H1 (cell line): ENCODE results near the gene FLRT1. TPM values are rescaled to one million over a fixed set of nuclear protein-coding genes. Genes with fewer than 3 reads are reported as not detected.

Experiments used
- CTCF ChIA-PET: fragments of 300-600 bp; sonication (Branson Sonifier 250); formaldehyde crosslinking; loops from one replicate; lab custom pipeline; 2021; ENCODE audit not compliant: partially characterized antibody; lab: Charles Lee
- POLR2A ChIA-PET: fragments of 300-600 bp; sonication (Branson Sonifier 250); formaldehyde crosslinking; loops from one replicate; lab custom pipeline; 2021; ENCODE audit warnings: inconsistent platforms; ENCODE audit not compliant: partially characterized antibody; lab: Charles Lee
- DNase-seq, 2 experiments: peaks; one replicate each; pipeline versions ENCODE4 v3.0.0 to v3.0.0-alpha.2; 2010 to 2022; ENCODE audit warnings: low spot score in 2 of 2, low read depth in 1 of 2, mixed read lengths in 1 of 2
- FAIRE-seq: peaks from 2 replicates; lab custom pipeline; 2011; peaks lifted over from hg19 to GRCh38; lab: Jason Lieb, UNC
- H2AFZ ChIP-seq: 2 replicates; pipeline ENCODE4 v1.8.1; 2012; ENCODE audit warnings: low read length, inconsistent platforms
- H2AK5ac ChIP-seq: 2 replicates; pipeline ENCODE4 v1.6.1; 2013; ENCODE audit warnings: low read depth, low read length
- H2BK120ac ChIP-seq: replicated peaks from 2 replicates; pipeline ENCODE3; 2013; ENCODE audit warnings: low read depth, low read length, inconsistent platforms
- H2BK12ac ChIP-seq: 2 replicates; pipeline ENCODE4 v1.6.1; 2013; ENCODE audit warnings: low read depth, low read length
- H2BK15ac ChIP-seq: 2 replicates; pipeline ENCODE4 v1.6.1; 2013; ENCODE audit warnings: low read length
- H2BK20ac ChIP-seq: 2 replicates; pipeline ENCODE4 v1.6.1; 2013; ENCODE audit warnings: low read length
- H2BK5ac ChIP-seq: 2 replicates; pipeline ENCODE4 v1.6.1; 2013; ENCODE audit warnings: low read depth, low read length
- H3K14ac ChIP-seq: 2 replicates; pipeline ENCODE4 v1.6.1; 2013; ENCODE audit warnings: inconsistent platforms; ENCODE audit not compliant: insufficient read length
- H3K18ac ChIP-seq: 2 replicates; pipeline ENCODE4 v1.6.1; 2013; ENCODE audit warnings: low read length; ENCODE audit errors: extremely low read depth
- H3K23ac ChIP-seq: 2 replicates; pipeline ENCODE4 v1.6.1; 2013; ENCODE audit warnings: inconsistent platforms; ENCODE audit not compliant: insufficient read length
- H3K23me2 ChIP-seq: 2 replicates; pipeline ENCODE4 v1.6.1; 2013; ENCODE audit warnings: low read depth, low read length
- H3K27ac ChIP-seq: 2 replicates; pipeline ENCODE4 v1.6.1; 2011; ENCODE audit warnings: low read depth, low read length, inconsistent platforms
- H3K27me3 ChIP-seq, 4 experiments: replicated peaks in 1 of 4; 1 replicate in 1 of 4; 2 replicates in 3 of 4; pipeline versions ENCODE4 v1.6.1 to v1.8.1; 2011 to 2013; ENCODE audit warnings: low read length in 3 of 4, mild to moderate bottlenecking in 3 of 4, inconsistent platforms in 2 of 4, mixed read lengths in 2 of 4, moderate library complexity in 1 of 4; ENCODE audit not compliant: control insufficient read depth in 3 of 4, insufficient read depth in 3 of 4; ENCODE audit errors: extremely low read depth in 1 of 4
- H3K36me3 ChIP-seq, 4 experiments: 2 replicates each; pipeline versions ENCODE4 v1.6.1 to v1.8.1; 2011 to 2013; ENCODE audit warnings: mild to moderate bottlenecking in 4 of 4, low read length in 3 of 4, moderate library complexity in 2 of 4, control low read depth in 1 of 4, inconsistent platforms in 1 of 4; ENCODE audit not compliant: insufficient read depth in 4 of 4, control insufficient read depth in 2 of 4
- H3K4ac ChIP-seq: replicated peaks from 2 replicates; pipeline ENCODE3; 2013; ENCODE audit warnings: low read length, low read depth, mixed read lengths, inconsistent platforms; ENCODE audit not compliant: insufficient read length
- H3K4me1 ChIP-seq, 4 experiments: replicated peaks in 1 of 4; 1 replicate in 1 of 4; 2 replicates in 3 of 4; pipeline versions ENCODE4 v1.6.1 to v1.8.1; 2011 to 2013; ENCODE audit warnings: low read length in 3 of 4, inconsistent platforms in 2 of 4, mixed read lengths in 1 of 4; ENCODE audit not compliant: insufficient read depth in 4 of 4, control insufficient read depth in 3 of 4
- H3K4me2 ChIP-seq, 2 experiments: 2 replicates each; pipeline versions ENCODE4 v1.6.1 to v1.8.1; 2011 to 2013; ENCODE audit warnings: low read depth in 2 of 2, low read length in 2 of 2, control low read depth in 1 of 2, inconsistent platforms in 1 of 2, mild to moderate bottlenecking in 1 of 2; ENCODE audit not compliant: insufficient read depth in 1 of 2
- H3K4me3 ChIP-seq, 4 experiments: fragments of 200-600, 300-600 bp in 1 of 4; sonication (generic), shearing (Covaris generic), sonication (Bioruptor Twin) in 1 of 4; 2 replicates each; pipeline versions ENCODE4 v1.5.1 to v1.8.1; 2011 to 2016; ENCODE audit warnings: low read length in 4 of 4, low read depth in 3 of 4, control low read depth in 2 of 4, inconsistent platforms in 2 of 4, mild to moderate bottlenecking in 2 of 4, mixed read lengths in 1 of 4, moderate library complexity in 1 of 4; ENCODE audit not compliant: insufficient read depth in 2 of 4; ENCODE audit errors: extremely low read depth in 1 of 4
- H3K56ac ChIP-seq: replicated peaks from 2 replicates; pipeline ENCODE3; 2013; ENCODE audit warnings: low read depth, mild to moderate bottlenecking, mixed read lengths, low read length, inconsistent platforms; ENCODE audit not compliant: insufficient read length
- H3K79me1 ChIP-seq: 2 replicates; pipeline ENCODE4 v1.6.1; 2013; ENCODE audit warnings: low read depth, low read length, control low read depth
- H3K79me2 ChIP-seq, 2 experiments: 2 replicates each; pipeline versions ENCODE4 v1.6.1 to v1.8.1; 2012 to 2013; ENCODE audit warnings: low read length in 2 of 2, mild to moderate bottlenecking in 2 of 2, inconsistent platforms in 1 of 2; ENCODE audit not compliant: insufficient read depth in 2 of 2, control insufficient read depth in 1 of 2
- H3K9ac ChIP-seq, 4 experiments: replicated peaks in 1 of 4; 1 replicate in 1 of 4; 2 replicates in 3 of 4; pipeline versions ENCODE4 v1.6.1 to v1.8.1; 2011 to 2013; ENCODE audit warnings: low read depth in 3 of 4, low read length in 3 of 4, control low read depth in 2 of 4, mild to moderate bottlenecking in 2 of 4, moderate library complexity in 2 of 4, inconsistent platforms in 1 of 4; ENCODE audit errors: extremely low read depth in 1 of 4
- H3K9me3 ChIP-seq, 2 experiments: 2 replicates each; pipeline versions ENCODE4 v1.6.1 to v1.8.1; 2012 to 2013; ENCODE audit warnings: mild to moderate bottlenecking in 2 of 2, moderate library complexity in 2 of 2, control low read depth in 1 of 2, inconsistent platforms in 1 of 2, low read depth in 1 of 2, low read length in 1 of 2, mixed read lengths in 1 of 2; ENCODE audit not compliant: insufficient read depth in 2 of 2
- H4K20me1 ChIP-seq, 2 experiments: replicated peaks in 1 of 2; 2 replicates each; pipeline versions ENCODE3 to v1.8.1; 2011 to 2013; ENCODE audit warnings: inconsistent platforms in 2 of 2, low read length in 2 of 2, mild to moderate bottlenecking in 1 of 2; ENCODE audit not compliant: insufficient read depth in 2 of 2, control insufficient read depth in 1 of 2
- H4K5ac ChIP-seq: 2 replicates; pipeline ENCODE4 v1.6.1; 2013; ENCODE audit warnings: low read length, low read depth, mixed read lengths, inconsistent platforms; ENCODE audit not compliant: insufficient read length
- H4K8ac ChIP-seq: 2 replicates; pipeline ENCODE4 v1.8.0; 2013; ENCODE audit warnings: mild to moderate bottlenecking, moderate library complexity, low read length, inconsistent platforms; ENCODE audit not compliant: insufficient read depth; ENCODE audit errors: extremely low read depth
- H4K91ac ChIP-seq: replicated peaks from 2 replicates; pipeline ENCODE3; 2013; ENCODE audit warnings: low read length, mixed read lengths, inconsistent platforms; ENCODE audit not compliant: insufficient read length
- CTBP2 ChIP-seq: IDR thresholded peaks from 2 replicates; pipeline ENCODE4 v1.7.0; 2011; ENCODE audit warnings: borderline replicate concordance, mild to moderate bottlenecking, moderate library complexity, mixed read lengths, low read length; ENCODE audit not compliant: insufficient read depth, insufficient read length
- EP300 ChIP-seq, 2 experiments: IDR thresholded peaks; 1 replicate in 1 of 2; 2 replicates in 1 of 2; pipeline ENCODE4 v1.6.1; 2011 to 2012; ENCODE audit warnings: low read depth in 2 of 2, low read length in 2 of 2, mild to moderate bottlenecking in 2 of 2, borderline replicate concordance in 1 of 2, inconsistent platforms in 1 of 2, moderate library complexity in 1 of 2
- RXRA ChIP-seq: IDR thresholded peaks from 2 replicates; pipeline ENCODE4 v1.6.1; 2011; ENCODE audit warnings: low read depth, mild to moderate bottlenecking, low read length, moderate library complexity; ENCODE audit not compliant: insufficient read depth
- SIN3A ChIP-seq, 2 experiments: IDR thresholded peaks in 1 of 2; conservative IDR thresholded peaks in 1 of 2; 2 replicates each; pipeline ENCODE4 v1.6.1; 2011 to 2012; ENCODE audit warnings: low read length in 2 of 2, improper control_type of control experiment in 1 of 2, low read depth in 1 of 2, mild to moderate bottlenecking in 1 of 2
- SIRT6 ChIP-seq: IDR thresholded peaks from one replicate; pipeline ENCODE4 v1.7.1; 2012; ENCODE audit warnings: low read length, inconsistent platforms
- SUZ12 ChIP-seq: fragments of 200-600 bp; sonication (generic); IDR thresholded peaks from 2 replicates; pipeline ENCODE4 v1.6.1; 2012; ENCODE audit warnings: mild to moderate bottlenecking, inconsistent platforms, low read length, moderate library complexity, mixed read lengths
- TAF7 ChIP-seq: optimal IDR thresholded peaks from 2 replicates; pipeline ENCODE3; 2011; ENCODE audit warnings: low read depth, mild to moderate bottlenecking, inconsistent platforms, low read length, moderate library complexity, borderline replicate concordance
- WGBS, 2 experiments: shearing (Covaris generic) in 1 of 2; methylation state at CpG; one replicate each; pipeline versions ENCODE4 v1.1.6 to v1.1.7; 2013 to 2015; ENCODE audit warnings: low lambda C conversion rate in 2 of 2, mixed read lengths in 2 of 2, inconsistent platforms in 1 of 2, low coverage in 1 of 2, missing lambda C conversion rate in 1 of 2; ENCODE audit not compliant: insufficient replicate concordance in 2 of 2, insufficient coverage in 1 of 2, insufficient read length in 1 of 2; ENCODE audit errors: extremely low coverage in 1 of 2, missing lambda C conversion rate in 1 of 2; 5-methylcytosine and 5-hydroxymethylcytosine counted together
- polyA plus RNA-seq, 7 experiments: library from polyadenylated mRNA; depleted of rRNA in 3 of 7; stranded (reverse) in 5 of 7; unstranded in 2 of 7; fragments of >200 nt in 5 of 7; fragments of 200-250 nt in 2 of 7; gene quantifications; 1 replicate in 5 of 7; 2 replicates in 1 of 7; 4 replicates in 1 of 7; pipeline versions ENCODE4 v1.2.1 to v1.2.3, GENCODE V29; 2011 to 2013; ENCODE audit warnings: missing spikeins in 2 of 7, mixed read lengths in 2 of 7
- total RNA-seq: library from RNA; stranded (reverse); fragmentation: NEBNext Ultra II Directional; extraction: Animal tissue kit (Norgen Biotek cat#: 25700); gene quantifications from 2 replicates; pipeline ENCODE4 v1.2.1, GENCODE V29; 2021

The FLRT1 gene
- total and polyA plus RNA-seq, 2 of the 8 experiments (the other 6 are each of a cell fraction or from before 2014, with no cell fraction given) = 0.14 to 0.28 TPM

GRCh38 chr11:64027651-64028397 lies 7.9 kb upstream of the FLRT1 start:
- Histone ChIP-seq H2BK120ac (peak overlapping the region; percentile 16), H3K27ac (0 out of 2 replicates have a peak overlapping the region, but pooled peaks have one; percentile 36), H3K9me3 (no peaks in the 10 kb centered on the region), H2BK5ac (peak overlapping the region; percentile 94; the same call in 1 of the 2 replicates), H3K14ac (no peak overlapping the region), H3K23ac (no peak overlapping the region), H3K36me3 (no peaks in the 10 kb centered on the region), H3K4me2 (peak overlapping the region; percentile 6 to 62; a peak in 3 of 4 replicates), H2BK20ac (peak overlapping the region; percentile 96), H3K4me3 (0 out of 8 replicates have a peak overlapping the region, but pooled peaks of 1 of the 4 experiments have one; percentile 31), H3K4ac (peak overlapping the region; percentile 71), H3K27me3 (peaks cover 9 to 40% (median 34%) of the 10 kb centered on the region in 4 experiments), H3K56ac (no peak overlapping the region), H4K91ac (peak overlapping the region; percentile 49), H4K20me1 (peaks cover 0 to 3% of the 10 kb centered on the region in 2 experiments), H3K79me2 (no peaks in the 10 kb centered on the region), H3K9ac (no peak overlapping the region; a peak in 1 of 7 replicates), H2BK12ac (peak overlapping the region; percentile 94), H3K18ac (peak overlapping the region; percentile 89), H2BK15ac (peak overlapping the region; percentile 81; the same call in 1 of the 2 replicates), H4K8ac (peak overlapping the region; percentile 47), H2AK5ac (0 out of 2 replicates have a peak overlapping the region, but pooled peaks have one; percentile 3), H3K23me2 (no peaks in the 10 kb centered on the region; the same call in 1 of the 2 replicates), H4K5ac (peak overlapping the region; percentile 74), H3K4me1 (peaks cover 15 to 47% (median 39%) of the 10 kb centered on the region in 4 experiments), H3K79me1 (no peaks in the 10 kb centered on the region; the same call in 1 of the 2 replicates), H2AFZ (no peak overlapping the region)
- FAIRE-seq = no peak
- POLR2A ChIA-PET = interaction anchor here (0.6 to 3.9 kb wide), 7 partner anchors 8 to 110 kb away, joined by 3 to 12 read pairs (median 4); partner anchors contain the start of gene RCOR2
- 66% methylated on average over 18 of the region's 20 CpGs; no CpG with 5 or more reads in 1 of the 2 experiments for WGBS, 2 experiments
- no peak for DNase-seq
- no peak for TF ChIP-seq SIRT6
- TF ChIP-seq CTBP2 = no peak
- TF ChIP-seq EP300 (IDR thresholded peaks at IDR 0.05; ENCODE audit: borderline replicate concordance in 1 of 2, low read depth in 2 of 2, low read length in 2 of 2) = no peak
- TF ChIP-seq TAF7 = no peak
- no peak for TF ChIP-seq SUZ12
- TF ChIP-seq SIN3A (conservative IDR thresholded peaks at IDR 0.05 in 1 of 2, IDR thresholded peaks at IDR 0.05 in 1 of 2; ENCODE audit: low read depth in 1 of 2, low read length in 2 of 2) = no peak
- TF ChIP-seq RXRA = no peak
- CTCF ChIA-PET = interaction anchor here (0.6 to 21.2 kb wide), 13 partner anchors 8 to 119 kb away, joined by 3 to 291 read pairs (median 4); no protein-coding TSS in a partner anchor
